GM23248 (cell line): ENCODE results near the gene SOX12. TPM values are rescaled to one million over a fixed set of nuclear protein-coding genes. Genes with fewer than 3 reads are reported as not detected.

ENCODE experiments used
- DNase-seq: peaks from one replicate; pipeline ENCODE4 v3.0.0-alpha.2; 2015
- H2AFZ ChIP-seq: fragments of 200-600 bp; sonication (generic); 2 replicates; pipeline ENCODE4 v1.6.1; 2016; ENCODE audit warnings: antibody characterized with exemption
- H3F3A ChIP-seq: fragments of 200-600 bp; sonication (generic); 2 replicates; pipeline ENCODE4 v1.6.1; 2016; ENCODE audit warnings: mild to moderate bottlenecking, antibody characterized with exemption, mixed run types; ENCODE audit not compliant: insufficient read depth
- H3K27ac ChIP-seq: fragments of 200-600 bp; sonication (generic); 2 replicates; pipeline ENCODE4 v1.5.1; 2016; ENCODE audit warnings: mild to moderate bottlenecking
- H3K27me3 ChIP-seq: fragments of 200-600 bp; sonication (generic); replicated peaks from 2 replicates; pipeline ENCODE4 v1.6.1; 2016; ENCODE audit warnings: mild to moderate bottlenecking; ENCODE audit not compliant: insufficient read depth
- H3K36me3 ChIP-seq: fragments of 200-600 bp; sonication (generic); 2 replicates; pipeline ENCODE4 v1.6.1; 2016; ENCODE audit warnings: low read depth, mild to moderate bottlenecking
- H3K4me1 ChIP-seq: fragments of 200-600 bp; sonication (generic); 2 replicates; pipeline ENCODE4 v1.6.1; 2016; ENCODE audit warnings: mild to moderate bottlenecking; ENCODE audit not compliant: insufficient read depth
- H3K4me2 ChIP-seq: fragments of 200-600 bp; sonication (generic); one replicate; pipeline ENCODE4 v1.6.1; 2016; ENCODE audit warnings: mild to moderate bottlenecking; ENCODE audit not compliant: unreplicated experiment
- H3K4me3 ChIP-seq: fragments of 200-600 bp; sonication (generic); 2 replicates; pipeline ENCODE4 v1.5.1; 2016; ENCODE audit warnings: mild to moderate bottlenecking
- H3K79me2 ChIP-seq: fragments of 200-600 bp; sonication (generic); 2 replicates; pipeline ENCODE4 v1.6.1; 2016; ENCODE audit warnings: mild to moderate bottlenecking; ENCODE audit not compliant: insufficient read depth
- H3K9ac ChIP-seq: fragments of 200-600 bp; sonication (generic); 2 replicates; pipeline ENCODE4 v1.6.1; 2016; ENCODE audit warnings: mild to moderate bottlenecking
- H3K9me2 ChIP-seq: fragments of 200-600 bp; sonication (generic); 2 replicates; pipeline ENCODE4 v1.6.1; 2016; ENCODE audit warnings: mixed run types, mild to moderate bottlenecking, moderate library complexity; ENCODE audit not compliant: insufficient read depth
- H3K9me3 ChIP-seq: fragments of 200-600 bp; sonication (generic); one replicate; pipeline ENCODE4 v1.6.1; 2017; ENCODE audit warnings: low read depth
- H4K20me1 ChIP-seq: fragments of 200-600 bp; sonication (generic); 2 replicates; pipeline ENCODE4 v1.6.0; 2016; ENCODE audit not compliant: insufficient read depth
- EZH2 ChIP-seq: fragments of 200-600 bp; sonication (generic); IDR thresholded peaks from 2 replicates; pipeline ENCODE4 v1.6.1; 2018; ENCODE audit warnings: antibody characterized with exemption, mild to moderate bottlenecking; ENCODE audit not compliant: insufficient read depth, poor library complexity, severe bottlenecking
- EZH2phosphoT487 ChIP-seq: fragments of 200-600 bp; sonication (generic); IDR thresholded peaks from 2 replicates; pipeline ENCODE4 v1.6.1; 2018; ENCODE audit warnings: antibody characterized with exemption, moderate library complexity, mild to moderate bottlenecking, low read depth; ENCODE audit not compliant: insufficient read depth
- WGBS, 2 experiments: methylation state at CpG; one replicate each; pipeline ENCODE4 v1.1.6; 2015 to 2017; ENCODE audit warnings: low lambda C conversion rate in 2 of 2, low coverage in 1 of 2; ENCODE audit errors: missing lambda C conversion rate in 2 of 2; 5-methylcytosine and 5-hydroxymethylcytosine counted together
- in situ Hi-C: fragments of 300-500 bp; cut with MboI; formaldehyde crosslinking; loops from 2 replicates; pipeline ENCODE4 v1.15.0; 2020
- polyA plus RNA-seq: library from polyadenylated mRNA; unstranded; fragments of >200 nt; fragmentation: Nextera tagmentation; extraction: Ambion mirVana; gene quantifications from 2 replicates; pipeline ENCODE4 v1.2.1, GENCODE V29; 2016
- total RNA-seq: library from RNA; depleted of rRNA; stranded (reverse); fragments of >200 nt; shearing (Covaris generic); gene quantifications from 2 replicates; pipeline ENCODE4 v1.2.3, GENCODE V29; 2014

Gene SOX12
- total and polyA plus RNA-seq, 2 experiments from 2014 or later = 2.1 to 7.5 TPM

GRCh38 chr20:288956-289692 lies 36.2 kb upstream of the SOX12 start:
- TF ChIP-seq EZH2phosphoT487 (no peak), EZH2 (no peak)
- Histone ChIP-seq H2AFZ (peak overlapping the region; percentile 96; the same call in 1 of the 2 replicates), H3K9ac (no peak overlapping the region), H3K4me3 (peak overlapping the region; percentile 87), H3K27ac (no peak overlapping the region), H3K4me1 (peaks cover 10% of the 10 kb centered on the region), H4K20me1 (no peaks in the 10 kb centered on the region), H3K36me3 (no peaks in the 10 kb centered on the region), H3F3A (peaks cover 8% of the 10 kb centered on the region; the same call in 1 of the 2 replicates), H3K4me2 (no peak overlapping the region), H3K79me2 (no peaks in the 10 kb centered on the region), H3K27me3 (no peaks in the 10 kb centered on the region), H3K9me2 (no peaks in the 10 kb centered on the region), H3K9me3 (no peaks in the 10 kb centered on the region)
- 76 to 78% methylated on average over 3 of the region's 3 CpGs for WGBS, 2 experiments
- DNase-seq = no peak
- in situ Hi-C loops = no loop called here

- H3K9me2 ChIP-seq = no peaks in the 10 kb centered on the region
- no peaks in the 10 kb centered on the region for H3K79me2 ChIP-seq
- WGBS, 2 experiments = 50% methylated on average over 2 of the region's 2 CpGs
- no peaks in the 10 kb centered on the region for H4K20me1 ChIP-seq
- H3K4me3 ChIP-seq = peak overlapping the region; percentile 87
- peak overlapping the region; percentile 83 for H3K4me2 ChIP-seq
- in situ Hi-C loops = no loop called here
- H3F3A ChIP-seq = peaks cover 8% of the 10 kb centered on the region; the same call in 1 of the 2 replicates
- peak; percentile 23 for DNase-seq
- no peaks in the 10 kb centered on the region for H3K9me3 ChIP-seq
- no peaks in the 10 kb centered on the region for H3K36me3 ChIP-seq
- H3K4me1 ChIP-seq = peaks cover 10% of the 10 kb centered on the region
- no peaks in the 10 kb centered on the region for H3K27me3 ChIP-seq
- H3K27ac ChIP-seq = peak overlapping the region; percentile 86
- no peak for TF ChIP-seq EZH2
- TF ChIP-seq EZH2phosphoT487 = no peak
- H3K9ac ChIP-seq = peak overlapping the region; percentile 84
- H2AFZ ChIP-seq = peak overlapping the region; percentile 96
Measured at GRCh38 chr20:289693-290083, 35.7 kb upstream of the SOX12 start.

GRCh38 chr20:290084-290831 lies 35.1 kb upstream of the SOX12 start, which contains the start of gene C20orf96:
C20orf96 (minus strand) TSS chr20:290750; CDS start chr20:290610, 140 bp downstream.
- WGBS, 2 experiments = 1 to 2% methylated on average over 37 to 42 of the region's 43 CpGs
- Histone ChIP-seq H3K9me2 (no peaks in the 10 kb centered on the region), H3K27me3 (no peaks in the 10 kb centered on the region), H3K9me3 (no peaks in the 10 kb centered on the region), H3K9ac (peak within 1 kb of the TSS; percentile 84), H2AFZ (peak within 1 kb of the TSS; percentile 96), H3K79me2 (no peaks in the 10 kb centered on the region), H3K4me2 (peak within 1 kb of the TSS; percentile 83), H4K20me1 (no peaks in the 10 kb centered on the region), H3F3A (peaks cover 8% of the 10 kb centered on the region; the same call in 1 of the 2 replicates), H3K27ac (peak within 1 kb of the TSS; percentile 86), H3K4me1 (peaks cover 10% of the 10 kb centered on the region), H3K4me3 (peak within 1 kb of the TSS; percentile 87), H3K36me3 (no peaks in the 10 kb centered on the region)
- DNase-seq = peak; percentile 97
- in situ Hi-C loops = no loop called here
- TF ChIP-seq EZH2phosphoT487 (no peak), EZH2 (no peak)

GRCh38 chr20:294602-295001 lies 30.8 kb upstream of the SOX12 start:
- TF ChIP-seq EZH2 (no peak), EZH2phosphoT487 (no peak)

More at GRCh38 chr20:294602-295001, 30.8 kb upstream of the SOX12 start:
- WGBS, 2 experiments = 59 to 66% methylated on average over 5 of the region's 5 CpGs
- Histone ChIP-seq H3K9me2 (no peaks in the 10 kb centered on the region), H3K4me1 (peaks cover 18% of the 10 kb centered on the region), H3K79me2 (peaks cover 33% of the 10 kb centered on the region), H3K9ac (no peak overlapping the region), H2AFZ (no peak overlapping the region), H3F3A (peaks cover 12% of the 10 kb centered on the region), H4K20me1 (peaks cover under 1% of the 10 kb centered on the region; the same call in 1 of the 2 replicates), H3K4me2 (no peak overlapping the region), H3K27me3 (no peaks in the 10 kb centered on the region), H3K36me3 (no peaks in the 10 kb centered on the region), H3K4me3 (no peak overlapping the region), H3K27ac (no peak overlapping the region), H3K9me3 (no peaks in the 10 kb centered on the region)
- no peak for DNase-seq
- in situ Hi-C loops = no loop called here
